Measurements from ENCODE around the gene LSG1. TPM values are rescaled to one million over a fixed set of nuclear protein-coding genes. Genes with fewer than 3 reads are reported as not detected.

LSG1 gene
- total and polyA plus RNA-seq, 9 of the 15 experiments (the other 6 are each of a cell fraction or from before 2014, with no cell fraction given) = 14.9 to 73.7 (median 46.7) TPM

DNA sequence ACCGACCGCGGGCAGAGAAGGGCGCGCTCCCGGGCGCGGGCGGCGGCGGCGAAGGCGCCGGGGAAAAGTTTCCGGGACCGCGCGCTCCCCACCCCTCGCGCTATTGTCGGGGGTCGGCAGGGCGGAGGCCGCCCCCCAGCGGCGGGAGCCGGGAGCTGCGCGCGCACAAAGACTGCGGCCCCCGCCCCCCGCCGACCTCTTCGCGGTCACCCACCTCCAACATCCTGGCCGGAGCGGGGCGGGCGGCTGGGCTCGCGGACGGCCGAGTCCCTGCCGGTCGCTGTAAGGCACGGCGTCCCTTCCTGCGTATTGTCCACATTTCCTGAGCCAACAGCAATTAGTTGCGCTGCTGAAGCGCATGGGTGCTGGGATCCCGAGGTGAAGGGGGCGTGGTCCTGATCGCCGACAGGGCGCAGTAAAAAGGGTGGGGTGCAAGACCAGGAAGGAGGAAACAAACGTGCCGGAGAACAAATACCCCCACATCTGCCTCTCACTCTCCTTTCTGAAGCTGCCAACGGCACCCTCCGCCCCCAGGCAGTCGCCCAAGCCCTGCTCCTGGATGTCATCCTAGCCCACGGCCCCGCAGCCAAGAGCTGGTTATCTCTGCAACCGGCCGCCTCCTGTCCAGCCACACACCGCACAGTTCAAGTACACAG is 38.5 kb downstream of the LSG1 start, which contains the start of gene TMEM44 (continued):
- TF ChIP-seq SIN3A (IDR thresholded peaks at IDR 0.05; ENCODE audit: borderline replicate concordance in 2 of 2, control insufficient read depth in 1 of 2, low read depth in 2 of 2, low read length in 2 of 2) = peak in 1 of 2 experiments; percentile 78; a peak in 3 of 4 replicates
- TF ChIP-seq CBX3 (IDR thresholded peaks at IDR 0.05; ENCODE audit: borderline replicate concordance in 1 of 2, low read length in 2 of 2) = peak in 1 of 2 experiments; percentile 56; a peak in 1 of 3 replicates
- peak; percentile 95 for TF ChIP-seq RB1 (IDR thresholded peaks at IDR 0.05; ENCODE audit: low read depth)
- TF ChIP-seq RCOR1 (IDR thresholded peaks at IDR 0.05; ENCODE audit: borderline replicate concordance in 1 of 2, low read depth in 2 of 2, low read length in 2 of 2) = peak in 1 of 2 experiments; percentile 23; a peak in 1 of 4 replicates
- TF ChIP-seq, protein P1, sequence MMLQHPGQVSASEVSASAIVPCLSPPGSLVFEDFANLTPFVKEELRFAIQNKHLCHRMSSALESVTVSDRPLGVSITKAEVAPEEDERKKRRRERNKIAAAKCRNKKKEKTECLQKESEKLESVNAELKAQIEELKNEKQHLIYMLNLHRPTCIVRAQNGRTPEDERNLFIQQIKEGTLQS (IDR thresholded peaks at IDR 0.05) = no peak
- TF ChIP-seq, protein P1 (CRISPR knock-in tag; conservative IDR thresholded peaks at IDR 0.05) = 0 out of 2 replicates have a peak, but pooled peaks have one; percentile 66
- TF ChIP-seq HMGN3 (IDR thresholded peaks at IDR 0.05; ENCODE audit: borderline replicate concordance, extremely low read depth, insufficient read length, low read depth, low read length) = peak; percentile 29
- peak; percentile 89 for TF ChIP-seq CCNT2 (IDR thresholded peaks at IDR 0.05; ENCODE audit: borderline replicate concordance, extremely low read depth, insufficient read length, low read depth, low read length)
- no peak for TF ChIP-seq SRSF9 (IDR thresholded peaks at IDR 0.05; ENCODE audit: borderline replicate concordance, low read depth, low read length)
- TF ChIP-seq ZNF224 (CRISPR knock-in tag; IDR thresholded peaks at IDR 0.05) = no peak
- TF ChIP-seq, protein P2, sequence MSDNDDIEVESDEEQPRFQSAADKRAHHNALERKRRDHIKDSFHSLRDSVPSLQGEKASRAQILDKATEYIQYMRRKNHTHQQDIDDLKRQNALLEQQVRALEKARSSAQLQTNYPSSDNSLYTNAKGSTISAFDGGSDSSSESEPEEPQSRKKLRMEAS (CRISPR knock-in tag; IDR thresholded peaks at IDR 0.05) = peak; percentile 78
- TF ChIP-seq, protein P3, sequence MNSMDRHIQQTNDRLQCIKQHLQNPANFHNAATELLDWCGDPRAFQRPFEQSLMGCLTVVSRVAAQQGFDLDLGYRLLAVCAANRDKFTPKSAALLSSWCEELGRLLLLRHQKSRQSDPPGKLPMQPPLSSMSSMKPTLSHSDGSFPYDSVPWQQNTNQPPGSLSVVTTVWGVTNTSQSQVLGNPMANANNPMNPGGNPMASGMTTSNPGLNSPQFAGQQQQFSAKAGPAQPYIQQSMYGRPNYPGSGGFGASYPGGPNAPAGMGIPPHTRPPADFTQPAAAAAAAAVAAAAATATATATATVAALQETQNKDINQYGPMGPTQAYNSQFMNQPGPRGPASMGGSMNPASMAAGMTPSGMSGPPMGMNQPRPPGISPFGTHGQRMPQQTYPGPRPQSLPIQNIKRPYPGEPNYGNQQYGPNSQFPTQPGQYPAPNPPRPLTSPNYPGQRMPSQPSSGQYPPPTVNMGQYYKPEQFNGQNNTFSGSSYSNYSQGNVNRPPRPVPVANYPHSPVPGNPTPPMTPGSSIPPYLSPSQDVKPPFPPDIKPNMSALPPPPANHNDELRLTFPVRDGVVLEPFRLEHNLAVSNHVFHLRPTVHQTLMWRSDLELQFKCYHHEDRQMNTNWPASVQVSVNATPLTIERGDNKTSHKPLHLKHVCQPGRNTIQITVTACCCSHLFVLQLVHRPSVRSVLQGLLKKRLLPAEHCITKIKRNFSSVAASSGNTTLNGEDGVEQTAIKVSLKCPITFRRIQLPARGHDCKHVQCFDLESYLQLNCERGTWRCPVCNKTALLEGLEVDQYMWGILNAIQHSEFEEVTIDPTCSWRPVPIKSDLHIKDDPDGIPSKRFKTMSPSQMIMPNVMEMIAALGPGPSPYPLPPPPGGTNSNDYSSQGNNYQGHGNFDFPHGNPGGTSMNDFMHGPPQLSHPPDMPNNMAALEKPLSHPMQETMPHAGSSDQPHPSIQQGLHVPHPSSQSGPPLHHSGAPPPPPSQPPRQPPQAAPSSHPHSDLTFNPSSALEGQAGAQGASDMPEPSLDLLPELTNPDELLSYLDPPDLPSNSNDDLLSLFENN (IDR thresholded peaks at IDR 0.05; ENCODE audit: low read depth in 2 of 2, low read length in 2 of 2) = peak in 1 of 2 experiments; percentile 9; a peak in 1 of 4 replicates
- peak; percentile 87 for TF ChIP-seq MTA3 (IDR thresholded peaks at IDR 0.05; ENCODE audit: borderline replicate concordance)
- no peak for TF ChIP-seq SNRNP70 (optimal IDR thresholded peaks at IDR 0.05; ENCODE audit: low read depth, low read length)
- peak; percentile 57; the same call in 1 of the 2 replicates for TF ChIP-seq ETV5 (CRISPR knock-in tag; IDR thresholded peaks at IDR 0.05; ENCODE audit: low read depth)
- TF ChIP-seq CBX1 (IDR thresholded peaks at IDR 0.05; ENCODE audit: low read depth) = peak; percentile 65
- no peak for TF ChIP-seq ZNF76 (CRISPR knock-in tag; IDR thresholded peaks at IDR 0.05; ENCODE audit: borderline replicate concordance)
- TF ChIP-seq, protein P4, sequence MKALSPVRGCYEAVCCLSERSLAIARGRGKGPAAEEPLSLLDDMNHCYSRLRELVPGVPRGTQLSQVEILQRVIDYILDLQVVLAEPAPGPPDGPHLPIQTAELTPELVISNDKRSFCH (CRISPR knock-in tag; IDR thresholded peaks at IDR 0.05) = no peak
- TF ChIP-seq, protein P4 (tag; IDR thresholded peaks at IDR 0.05) = peak; percentile 59; the same call in 1 of the 2 replicates
- 0 out of 2 replicates have a peak, but pooled peaks have one; percentile 50 for TF ChIP-seq CHD2 (IDR thresholded peaks at IDR 0.05; ENCODE audit: low read depth, low read length)
- TF ChIP-seq ZNF140 (CRISPR knock-in tag; IDR thresholded peaks at IDR 0.05) = no peak
- TF ChIP-seq SMC3 (conservative IDR thresholded peaks at IDR 0.05; ENCODE audit: insufficient read depth, low read depth, low read length) = peak; percentile 33; the same call in 1 of the 2 replicates

All from K562 (cell line).